IPS-20b (cell line): ENCODE results near the gene IRF2BP1.

Source experiments
- H3K27ac ChIP-seq: one replicate; pipeline ENCODE4 v1.5.1; 2013; ENCODE audit warnings: low read length
- H3K27me3 ChIP-seq: 2 replicates; pipeline ENCODE4 v1.6.1; 2013; ENCODE audit warnings: mild to moderate bottlenecking, low read length, inconsistent platforms; ENCODE audit not compliant: insufficient read depth
- H3K36me3 ChIP-seq: 2 replicates; pipeline ENCODE4 v1.6.1; 2013; ENCODE audit warnings: low read depth, mild to moderate bottlenecking, inconsistent platforms, low read length, moderate library complexity; ENCODE audit not compliant: insufficient read depth
- H3K4me1 ChIP-seq: 2 replicates; pipeline ENCODE4 v1.6.1; 2013; ENCODE audit warnings: mild to moderate bottlenecking, control low read depth, inconsistent platforms, low read length, moderate library complexity; ENCODE audit not compliant: insufficient read depth
- H3K4me3 ChIP-seq: 2 replicates; pipeline ENCODE4 v1.5.1; 2013; ENCODE audit warnings: mild to moderate bottlenecking, low read length, inconsistent platforms
- H3K9ac ChIP-seq: 2 replicates; pipeline ENCODE4 v1.6.1; 2013; ENCODE audit warnings: low read depth, mild to moderate bottlenecking, inconsistent platforms, low read length, moderate library complexity
- H3K9me3 ChIP-seq: 2 replicates; pipeline ENCODE4 v1.6.1; 2013; ENCODE audit warnings: mild to moderate bottlenecking, low read depth, low read length, inconsistent platforms; ENCODE audit not compliant: insufficient read depth

The IRF2BP1 gene

GRCh38 chr19:45885556-45886426 is at the start of gene IRF2BP1:
Gene IRF2BP1 (minus strand): TSS chr19:45886141. CDS start chr19:45885774, 367 bp downstream.
- Histone ChIP-seq H3K36me3 (no peaks in the 10 kb centered on the region), H3K27me3 (no peaks in the 10 kb centered on the region), H3K9me3 (no peaks in the 10 kb centered on the region), H3K4me1 (peaks cover 15% of the 10 kb centered on the region; the same call in 1 of the 2 replicates), H3K9ac (peak within 1 kb of the TSS; percentile 90), H3K27ac (peak within 1 kb of the TSS; percentile 89), H3K4me3 (peak within 1 kb of the TSS; percentile 81)

GRCh38 chr19:45935267-45935666 is 49.3 kb upstream of the IRF2BP1 start:
- no peaks in the 10 kb centered on the region for H3K4me1 ChIP-seq
- no peak overlapping the region for H3K4me3 ChIP-seq
- no peak overlapping the region for H3K27ac ChIP-seq
- no peaks in the 10 kb centered on the region for H3K9me3 ChIP-seq
- H3K36me3 ChIP-seq: no peaks in the 10 kb centered on the region
- H3K9ac ChIP-seq: no peak overlapping the region
- peaks cover 5% of the 10 kb centered on the region for H3K27me3 ChIP-seq

GRCh38 chr19:45934551-45935230 is 48.8 kb upstream of the IRF2BP1 start:
- H3K4me3 ChIP-seq: no peak overlapping the region
- H3K9me3 ChIP-seq: no peaks in the 10 kb centered on the region
- no peak overlapping the region for H3K9ac ChIP-seq
- no peak overlapping the region for H3K27ac ChIP-seq
- no peaks in the 10 kb centered on the region for H3K4me1 ChIP-seq
- no peaks in the 10 kb centered on the region for H3K36me3 ChIP-seq
- peaks cover 11% of the 10 kb centered on the region for H3K27me3 ChIP-seq

- H3K4me1 ChIP-seq: no peaks in the 10 kb centered on the region
- H3K36me3 ChIP-seq: no peaks in the 10 kb centered on the region
- H3K27ac ChIP-seq: no peak overlapping the region
- H3K9me3 ChIP-seq: no peaks in the 10 kb centered on the region
- no peak overlapping the region for H3K4me3 ChIP-seq
- H3K27me3 ChIP-seq: peaks cover 20% of the 10 kb centered on the region
- H3K9ac ChIP-seq: no peak overlapping the region
These were observed 47.8 kb upstream of the IRF2BP1 start for GRCh38 chr19:45933759-45934158.

- H3K9me3 ChIP-seq: no peaks in the 10 kb centered on the region
- no peaks in the 10 kb centered on the region for H3K4me1 ChIP-seq
- no peak overlapping the region for H3K27ac ChIP-seq
- H3K4me3 ChIP-seq: no peak overlapping the region
- H3K36me3 ChIP-seq: no peaks in the 10 kb centered on the region
- no peak overlapping the region for H3K9ac ChIP-seq
- peaks cover 30% of the 10 kb centered on the region for H3K27me3 ChIP-seq
These were observed 45.1 kb upstream of the IRF2BP1 start for GRCh38 chr19:45931055-45931454.

GRCh38 chr19:45929247-45929646 is 43.3 kb upstream of the IRF2BP1 start:
- Histone ChIP-seq H3K36me3 (no peaks in the 10 kb centered on the region), H3K9me3 (no peaks in the 10 kb centered on the region), H3K27ac (no peak overlapping the region), H3K4me3 (no peak overlapping the region), H3K9ac (no peak overlapping the region), H3K4me1 (no peaks in the 10 kb centered on the region), H3K27me3 (peaks cover 30% of the 10 kb centered on the region)

GRCh38 chr19:45927565-45928261 is 41.8 kb upstream of the IRF2BP1 start:
- Histone ChIP-seq H3K4me3 (peak overlapping the region; percentile 61), H3K4me1 (no peaks in the 10 kb centered on the region), H3K27me3 (peaks cover 30% of the 10 kb centered on the region), H3K36me3 (no peaks in the 10 kb centered on the region), H3K9me3 (no peaks in the 10 kb centered on the region), H3K9ac (peak overlapping the region; percentile 67; the same call in 1 of the 2 replicates), H3K27ac (no peak overlapping the region)

- Histone ChIP-seq H3K27ac (no peak overlapping the region), H3K4me1 (no peaks in the 10 kb centered on the region), H3K9ac (no peak overlapping the region), H3K9me3 (no peaks in the 10 kb centered on the region), H3K4me3 (no peak overlapping the region), H3K36me3 (no peaks in the 10 kb centered on the region), H3K27me3 (peaks cover 21% of the 10 kb centered on the region)
These were observed 39.0 kb upstream of the IRF2BP1 start for GRCh38 chr19:45924891-45925447.

GRCh38 chr19:45922281-45922680 is 36.3 kb upstream of the IRF2BP1 start:
- no peaks in the 10 kb centered on the region for H3K36me3 ChIP-seq
- no peak overlapping the region for H3K9ac ChIP-seq
- no peak overlapping the region for H3K27ac ChIP-seq
- H3K4me3 ChIP-seq: no peak overlapping the region
- H3K9me3 ChIP-seq: no peaks in the 10 kb centered on the region
- no peaks in the 10 kb centered on the region for H3K27me3 ChIP-seq
- no peaks in the 10 kb centered on the region for H3K4me1 ChIP-seq

GRCh38 chr19:45920458-45920857 is 34.5 kb upstream of the IRF2BP1 start:
- Histone ChIP-seq H3K4me1 (no peaks in the 10 kb centered on the region), H3K27me3 (no peaks in the 10 kb centered on the region), H3K4me3 (no peak overlapping the region), H3K27ac (no peak overlapping the region), H3K9ac (no peak overlapping the region), H3K9me3 (no peaks in the 10 kb centered on the region), H3K36me3 (no peaks in the 10 kb centered on the region)

GRCh38 chr19:45919678-45920077 is 33.7 kb upstream of the IRF2BP1 start:
- H3K27me3 ChIP-seq: no peaks in the 10 kb centered on the region
- no peaks in the 10 kb centered on the region for H3K9me3 ChIP-seq
- no peaks in the 10 kb centered on the region for H3K36me3 ChIP-seq
- H3K4me1 ChIP-seq: no peaks in the 10 kb centered on the region
- no peak overlapping the region for H3K4me3 ChIP-seq
- H3K9ac ChIP-seq: no peak overlapping the region
- no peak overlapping the region for H3K27ac ChIP-seq
